Hepatocyte (in vitro differentiated cells): Measurements from ENCODE around the gene MB. TPM values are rescaled to one million over a fixed set of nuclear protein-coding genes. Genes with fewer than 3 reads are reported as not detected.
"Not testable (repeated sequence)": the region's sequence is repeated elsewhere in the genome, so short reads cannot be mapped to it uniquely, and the experiment has no call there.

Experiments used
- DNase-seq: peaks from one replicate; pipeline ENCODE4 v3.0.0-alpha.2; 2016; ENCODE audit warnings: low spot score
- H2AFZ ChIP-seq: fragments of 200-600 bp; sonication (generic); 2 replicates; pipeline ENCODE4 v1.6.0; 2016; ENCODE audit warnings: antibody characterized with exemption, mild to moderate bottlenecking
- H3K27ac ChIP-seq: fragments of 200-600 bp; sonication (generic); 2 replicates; pipeline ENCODE4 v1.5.1; 2016; ENCODE audit warnings: mild to moderate bottlenecking
- H3K27me3 ChIP-seq: fragments of 200-600 bp; sonication (generic); 2 replicates; pipeline ENCODE4 v1.6.1; 2016
- H3K36me3 ChIP-seq: fragments of 200-600 bp; sonication (generic); replicated peaks from 2 replicates; pipeline ENCODE4 v1.5.1; 2016; ENCODE audit warnings: low read depth; ENCODE audit not compliant: insufficient read depth
- H3K4me1 ChIP-seq: fragments of 200-600 bp; sonication (generic); 2 replicates; pipeline ENCODE4 v1.5.1; 2016; ENCODE audit warnings: mild to moderate bottlenecking, moderate library complexity; ENCODE audit not compliant: insufficient read depth
- H3K4me2 ChIP-seq: fragments of 200-600 bp; sonication (generic); 2 replicates; pipeline ENCODE4 v1.6.0; 2016
- H3K4me3 ChIP-seq: fragments of 200-600 bp; sonication (generic); 2 replicates; pipeline ENCODE4 v1.5.1; 2016; ENCODE audit warnings: mild to moderate bottlenecking
- H3K79me2 ChIP-seq: fragments of 200-600 bp; sonication (generic); 2 replicates; pipeline ENCODE4 v1.6.0; 2017; ENCODE audit warnings: mild to moderate bottlenecking
- H3K9me2 ChIP-seq: fragments of 200-600 bp; sonication (generic); replicated peaks from 2 replicates; pipeline ENCODE4 v1.6.0; 2017; ENCODE audit warnings: mild to moderate bottlenecking; ENCODE audit not compliant: insufficient read depth
- H3K9me3 ChIP-seq: fragments of 200-600 bp; sonication (generic); 2 replicates; pipeline ENCODE4 v1.5.1; 2016; ENCODE audit warnings: low read depth, mild to moderate bottlenecking
- H4K20me1 ChIP-seq: fragments of 200-600 bp; sonication (generic); 2 replicates; pipeline ENCODE4 v1.6.0; 2016; ENCODE audit warnings: mild to moderate bottlenecking; ENCODE audit not compliant: insufficient read depth, poor library complexity, severe bottlenecking
- CTCF ChIP-seq: fragments of 200-600 bp; sonication (generic); IDR thresholded peaks from 2 replicates; pipeline ENCODE4 v1.5.1; 2016; ENCODE audit warnings: antibody characterized with exemption, mild to moderate bottlenecking; ENCODE audit not compliant: poor library complexity
- EZH2 ChIP-seq: fragments of 200-600 bp; sonication (generic); IDR thresholded peaks from 2 replicates; pipeline ENCODE4 v1.6.1; 2016; ENCODE audit warnings: antibody characterized with exemption, mild to moderate bottlenecking, borderline replicate concordance
- EZH2phosphoT487 ChIP-seq: fragments of 200-600 bp; sonication (generic); IDR thresholded peaks from one replicate; pipeline ENCODE4 v1.6.1; 2018; ENCODE audit warnings: antibody characterized with exemption, mild to moderate bottlenecking, low read depth, moderate library complexity; ENCODE audit not compliant: unreplicated experiment, severe bottlenecking
- WGBS: methylation state at CpG from one replicate; pipeline ENCODE4 v1.1.6; 2016; ENCODE audit warnings: low lambda C conversion rate; ENCODE audit errors: missing lambda C conversion rate; 5-methylcytosine and 5-hydroxymethylcytosine counted together
- polyA plus RNA-seq: library from polyadenylated mRNA; unstranded; fragments of >200 nt; fragmentation: Nextera tagmentation; extraction: Ambion mirVana; gene quantifications from 2 replicates; pipeline ENCODE4 v1.2.1, GENCODE V29; 2016
- total RNA-seq: library from RNA; depleted of rRNA; stranded (reverse); fragments of >200 nt; gene quantifications from 2 replicates; pipeline ENCODE4 v1.2.3, GENCODE V29; 2014

Gene MB
- total RNA-seq: not detected in 2 replicates
- polyA plus RNA-seq: 0.64 and 0.75 TPM in 2 replicates

DNA sequence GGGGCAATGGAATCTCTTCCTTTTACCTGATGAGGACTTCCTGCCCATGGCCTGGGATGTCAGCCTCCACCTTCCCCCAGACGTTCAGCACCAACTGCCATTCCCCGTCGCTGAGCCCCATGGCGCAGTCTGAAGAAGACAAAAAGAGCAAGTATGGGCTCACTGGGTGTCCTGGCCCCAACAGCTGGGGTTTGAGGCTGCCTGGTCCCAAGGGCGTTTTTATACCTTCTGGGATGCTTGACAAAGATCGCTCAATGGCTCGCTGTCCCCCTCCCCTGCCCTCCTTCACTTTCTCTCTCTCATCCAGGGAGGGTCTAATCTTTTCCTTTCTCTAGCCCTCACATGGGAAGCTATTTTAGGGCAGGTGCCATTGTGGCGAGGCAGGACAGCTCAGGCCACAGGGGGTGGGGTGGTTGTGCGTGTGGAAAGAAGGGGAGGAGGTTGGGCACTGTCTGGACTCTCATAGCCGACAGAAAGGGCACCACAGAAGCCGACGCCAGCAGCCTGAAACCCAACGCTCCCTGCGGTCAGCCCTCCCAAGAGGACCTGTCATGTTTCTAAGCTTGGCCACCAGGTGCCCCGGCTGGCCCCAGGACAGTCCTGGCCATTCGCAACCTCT is at the start of gene MB:
Gene MB, minus strand, starts transcription at position 193 of the 619 bp plus-strand sequence. Its CDS starts 72 bp downstream, at position 121.
- H2AFZ ChIP-seq: no peak within 1 kb of the TSS
- H3K36me3 ChIP-seq: no peaks in the 10 kb centered on the region
- H4K20me1 ChIP-seq: no peaks in the 10 kb centered on the region
- 89% methylated on average over 16 of the region's 16 CpGs for WGBS
- no peaks in the 10 kb centered on the region for H3K79me2 ChIP-seq
- H3K27me3 ChIP-seq: no peaks in the 10 kb centered on the region
- no peaks in the 10 kb centered on the region for H3K9me2 ChIP-seq
- DNase-seq: no peak
- H3K27ac ChIP-seq: no peak within 1 kb of the TSS
- H3K4me2 ChIP-seq: no peak within 1 kb of the TSS
- no peaks in the 10 kb centered on the region for H3K9me3 ChIP-seq
- TF ChIP-seq EZH2phosphoT487 (no peak), EZH2 (no peak), CTCF (no peak)
- H3K4me1 ChIP-seq: peaks cover 3% of the 10 kb centered on the region
- H3K4me3 ChIP-seq: no peak within 1 kb of the TSS

DNA sequence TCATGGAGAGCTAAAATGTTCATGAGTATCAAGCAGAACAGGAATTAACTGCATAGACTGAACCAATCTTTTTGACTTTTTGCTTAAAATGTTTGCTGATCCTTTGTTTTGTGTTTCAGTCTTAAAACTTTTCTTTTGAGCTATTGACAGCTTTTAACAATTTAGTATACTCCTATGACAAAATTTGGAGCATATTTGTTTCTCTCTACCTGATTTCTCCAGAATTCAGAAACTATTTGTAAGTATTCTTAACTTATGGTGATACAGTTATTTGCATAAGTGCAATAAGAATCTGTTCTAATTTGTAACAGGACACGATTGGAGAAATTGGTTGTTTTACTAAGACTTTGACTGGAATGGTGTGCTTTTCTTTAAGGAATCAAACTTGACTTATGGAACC is 49.6 kb upstream of the MB start:
- 86% methylated on average over 1 of the region's 1 CpG for WGBS
- H3K9me3 ChIP-seq: peaks cover 18% of the 10 kb centered on the region

GRCh38 chr22:35664955-35665587 is 47.9 kb upstream of the MB start:
- H4K20me1 ChIP-seq: no peaks in the 10 kb centered on the region
- H3K9me2 ChIP-seq: no peaks in the 10 kb centered on the region
- 93% methylated on average over 5 of the region's 5 CpGs for WGBS
- no peak overlapping the region for H3K4me2 ChIP-seq
- no peaks in the 10 kb centered on the region for H3K36me3 ChIP-seq
- no peak overlapping the region for H3K4me3 ChIP-seq
- H3K9me3 ChIP-seq: peaks cover 18% of the 10 kb centered on the region
- no peak overlapping the region for H2AFZ ChIP-seq
- H3K4me1 ChIP-seq: peaks cover 10% of the 10 kb centered on the region
- no peaks in the 10 kb centered on the region for H3K27me3 ChIP-seq
- H3K27ac ChIP-seq: no peak overlapping the region
- DNase-seq: no peak
- TF ChIP-seq EZH2phosphoT487: no peak
- no peak for TF ChIP-seq CTCF
- TF ChIP-seq EZH2: no peak
- H3K79me2 ChIP-seq: no peaks in the 10 kb centered on the region

More for the DNA sequence above, 49.6 kb upstream of the MB start:
- not testable (repeated sequence) for H3K9me2 ChIP-seq, H3K27me3 ChIP-seq, H3K4me3 ChIP-seq, H3K4me1 ChIP-seq, H3K79me2 ChIP-seq, H4K20me1 ChIP-seq, DNase-seq, H3K36me3 ChIP-seq, H3K27ac ChIP-seq, H2AFZ ChIP-seq, H3K4me2 ChIP-seq

DNA sequence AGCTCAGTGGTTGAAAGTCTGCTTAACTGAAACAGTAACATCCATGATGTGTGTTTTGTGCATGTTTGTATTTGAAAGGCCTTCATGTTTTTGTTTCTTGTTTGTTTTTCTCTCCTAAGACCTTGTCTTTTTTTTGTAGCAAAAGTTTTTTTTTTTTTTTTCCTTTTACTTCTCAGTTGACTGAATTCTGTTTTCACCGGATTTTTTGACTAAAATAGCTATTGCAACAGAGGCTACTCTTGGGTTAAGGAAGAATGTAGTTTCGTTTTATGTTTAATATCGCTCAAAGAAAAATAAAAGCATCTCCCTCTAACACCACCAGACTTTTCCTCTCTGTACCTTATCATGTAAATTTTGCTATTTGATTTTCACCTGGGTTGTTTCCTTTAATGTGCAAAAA is 46.2 kb upstream of the MB start:
- Histone ChIP-seq H3K27ac (no peak overlapping the region), H3K4me3 (no peak overlapping the region), H3K9me2 (no peaks in the 10 kb centered on the region), H4K20me1 (no peaks in the 10 kb centered on the region), H3K4me1 (peaks cover 10% of the 10 kb centered on the region), H3K79me2 (no peaks in the 10 kb centered on the region), H3K9me3 (peaks cover 18% of the 10 kb centered on the region), H3K27me3 (no peaks in the 10 kb centered on the region), H2AFZ (no peak overlapping the region), H3K4me2 (no peak overlapping the region), H3K36me3 (no peaks in the 10 kb centered on the region)
- no peak for DNase-seq
- TF ChIP-seq EZH2: no peak
- no peak for TF ChIP-seq EZH2phosphoT487
- no peak for TF ChIP-seq CTCF
- WGBS: 67% methylated on average over 3 of the region's 3 CpGs
